ENCODE data around the gene TCL1B.

The TCL1B gene, protein sequence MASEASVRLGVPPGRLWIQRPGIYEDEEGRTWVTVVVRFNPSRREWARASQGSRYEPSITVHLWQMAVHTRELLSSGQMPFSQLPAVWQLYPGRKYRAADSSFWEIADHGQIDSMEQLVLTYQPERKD

GRCh38 chr14:95685978-95686922, at the start of gene TCL1B:
TSS of gene TCL1B (plus strand) at chr14:95686426. CDS start at chr14:95686468, 42 bp downstream.
- TF ChIP-seq CTCF (IDR thresholded peaks at IDR 0.05; ENCODE audit: control extremely low read depth, extremely low read depth, low read depth, missing control alignments): no peak
- CTCF ChIA-PET: interaction anchor here (0.7 to 4.5 kb wide), 13 partner anchors 9 to 413 kb away, joined by 3 to 49 read pairs (median 4); no protein-coding TSS in a partner anchor
- DNase-seq (ENCODE audit: extremely low spot score): no peak
- POLR2A ChIA-PET: no interaction called here

DNA sequence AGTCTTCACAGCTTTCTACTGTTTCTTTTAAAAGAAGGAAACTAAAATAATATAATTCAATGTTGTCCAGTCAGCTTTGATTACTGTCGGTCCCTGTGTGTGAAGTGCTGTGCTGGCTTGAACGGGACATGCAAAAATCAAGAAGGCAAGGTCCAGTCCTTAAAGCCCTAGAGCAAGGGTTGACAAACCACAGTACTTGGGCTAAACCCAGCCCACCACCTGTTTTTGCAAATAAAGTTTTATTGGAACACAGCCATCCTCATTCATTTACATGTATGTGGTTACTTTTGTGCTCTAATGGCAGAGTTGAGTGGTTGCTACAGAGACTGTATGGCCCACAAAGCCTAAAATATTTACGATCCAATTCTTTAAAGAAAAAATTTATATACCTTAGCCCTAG, 41.2 kb upstream of the TCL1B start:
- no peak for TF ChIP-seq CTCF (IDR thresholded peaks at IDR 0.05; ENCODE audit: control extremely low read depth, extremely low read depth, low read depth, missing control alignments)
- ChIA-PET POLR2A (no interaction called here), CTCF (interaction anchor here (1.6 kb wide), 1 partner anchor 21 kb away, joined by 3 read pairs; no protein-coding TSS in a partner anchor)
- no peak for DNase-seq (ENCODE audit: extremely low spot score)

DNA sequence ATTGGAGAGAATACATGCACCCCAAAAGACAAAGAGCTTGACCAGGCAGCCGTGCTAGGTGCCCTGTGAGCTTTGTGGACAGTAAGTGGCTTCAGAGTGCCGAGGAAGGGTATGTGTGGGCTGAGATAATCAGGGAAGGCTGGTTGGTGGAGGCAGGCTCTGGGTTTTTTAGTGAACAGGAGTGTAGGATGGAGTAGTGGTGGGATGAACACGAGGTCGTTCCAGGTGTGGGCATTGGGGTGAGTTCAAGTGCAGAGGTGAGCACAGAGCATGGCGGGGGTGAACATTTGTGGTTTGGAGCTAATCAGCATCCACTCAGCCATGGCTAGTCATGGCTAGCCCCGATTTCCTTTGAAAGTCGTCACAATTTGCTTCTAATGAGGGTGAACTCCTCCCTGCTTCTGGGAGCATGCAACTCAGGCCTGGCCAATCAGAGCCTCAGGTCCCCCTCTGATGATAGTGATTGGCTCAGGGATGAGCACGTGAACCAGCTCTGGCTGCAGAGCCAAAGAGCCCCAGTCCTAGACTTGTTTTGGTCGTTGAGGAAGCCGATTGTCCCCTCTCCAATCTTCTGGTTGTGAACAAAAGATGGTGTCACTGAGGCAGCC, 40.7 kb upstream of the TCL1B start:
- no peak for DNase-seq (ENCODE audit: extremely low spot score)
- ChIA-PET CTCF (interaction anchor here (1.2 to 1.6 kb wide), 2 partner anchors 13 to 20 kb away, joined by 3 read pairs; no protein-coding TSS in a partner anchor), POLR2A (no interaction called here)
- TF ChIP-seq CTCF (IDR thresholded peaks at IDR 0.05; ENCODE audit: control extremely low read depth, extremely low read depth, low read depth, missing control alignments): no peak

GRCh38 chr14:95647926-95648325, 38.3 kb upstream of the TCL1B start:
- DNase-seq (ENCODE audit: extremely low spot score): no peak
- POLR2A ChIA-PET: no interaction called here
- CTCF ChIA-PET: no interaction called here
- no peak for TF ChIP-seq CTCF (IDR thresholded peaks at IDR 0.05; ENCODE audit: control extremely low read depth, extremely low read depth, low read depth, missing control alignments)

DNA sequence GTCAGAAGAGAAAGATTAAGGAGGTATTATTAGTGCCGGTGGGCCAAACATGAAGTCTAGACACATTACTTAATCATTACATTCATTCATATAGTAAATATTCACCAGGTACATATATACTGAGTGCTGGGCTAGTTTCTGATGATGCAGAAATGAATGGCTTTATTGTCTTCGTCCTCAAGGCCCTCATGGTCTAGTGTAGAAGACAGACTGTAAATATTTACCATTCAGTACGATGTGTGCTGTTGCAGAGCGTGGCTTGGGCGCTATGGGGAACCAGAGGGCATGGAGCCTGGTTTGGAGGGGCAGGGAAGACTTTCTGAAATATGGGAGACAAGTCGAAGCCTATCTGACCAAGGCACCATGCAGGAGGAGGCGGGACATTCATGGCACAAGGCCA, 37.0 kb upstream of the TCL1B start:
- no peak for DNase-seq (ENCODE audit: extremely low spot score)
- CTCF ChIA-PET: interaction anchor here (1.1 kb wide), 1 partner anchor 31 kb away, joined by 3 read pairs; no protein-coding TSS in a partner anchor
- POLR2A ChIA-PET: no interaction called here
- TF ChIP-seq CTCF (IDR thresholded peaks at IDR 0.05; ENCODE audit: control extremely low read depth, extremely low read depth, low read depth, missing control alignments): no peak

GRCh38 chr14:95651028-95651427, 35.2 kb upstream of the TCL1B start:
- ChIA-PET POLR2A (no interaction called here), CTCF (interaction anchor here (1.1 to 1.5 kb wide), 5 partner anchors 11 to 89 kb away, joined by 3 to 4 read pairs (median 4); no protein-coding TSS in a partner anchor)
- TF ChIP-seq CTCF (IDR thresholded peaks at IDR 0.05; ENCODE audit: control extremely low read depth, extremely low read depth, low read depth, missing control alignments): no peak
- DNase-seq (ENCODE audit: extremely low spot score): no peak

Data from GM10248 (cell line).